A673 (cell line): Measurements from ENCODE around the gene ZEB2.

Experiments used
- CTCF ChIP-seq: fragments of 300-800, 200-600 bp; sonication (generic); conservative IDR thresholded peaks from 2 replicates; pipeline ENCODE4 v1.5.1; 2017; ENCODE audit warnings: low read depth, mild to moderate bottlenecking, antibody characterized with exemption, low read length, moderate library complexity, mixed read lengths
- EZH2 ChIP-seq: fragments of 200-600 bp; sonication (generic); IDR thresholded peaks from 2 replicates; pipeline ENCODE4 v1.6.1; 2017; ENCODE audit warnings: borderline replicate concordance, low read depth, mild to moderate bottlenecking, mixed read lengths, antibody characterized with exemption, low read length; ENCODE audit not compliant: poor library complexity, severe bottlenecking

DNA sequence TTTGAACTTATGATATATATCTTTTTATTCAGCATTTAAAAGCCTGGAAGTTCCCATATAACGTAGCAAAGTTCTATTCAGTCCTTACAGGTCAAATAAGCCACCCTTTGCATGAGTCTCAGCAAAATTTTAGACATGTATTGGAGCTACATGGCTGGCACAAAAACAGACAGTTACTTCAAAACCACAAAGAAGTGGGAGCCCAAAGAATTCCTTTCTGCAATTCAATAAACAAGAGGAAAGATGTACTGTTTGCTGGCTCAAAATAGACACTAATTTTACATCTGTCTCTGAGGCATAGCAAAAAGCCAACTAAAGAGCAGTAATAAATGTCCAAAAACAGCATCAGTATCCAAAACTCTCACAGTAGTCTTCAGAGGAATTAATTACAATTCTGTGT, 87.0 kb downstream of the ZEB2 start:
- no peak for TF ChIP-seq CTCF
- no peak for TF ChIP-seq EZH2
